Endothelial cell of umbilical vein (primary cell): Measurements from ENCODE around the gene HMG20B. TPM values are rescaled to one million over a fixed set of nuclear protein-coding genes. Genes with fewer than 3 reads are reported as not detected.

Source experiments
- BruUV-seq: library from RNA; stranded (reverse); fragments of 400-500 nt; replicated peaks from 2 replicates; lab custom pipeline; 2021; lab: Mats Ljungman, UMichigan
- CTCF ChIA-PET: fragments of 300-600, 350-600 bp; sonication (Branson Sonifier 250); formaldehyde crosslinking; loops from one replicate; lab custom pipeline; 2021; ENCODE audit warnings: antibody characterized with exemption, inconsistent platforms; lab: Charles Lee
- POLR2A ChIA-PET: fragments of 300-600, 350-600 bp; sonication (Branson Sonifier 250); formaldehyde crosslinking; loops from one replicate; lab custom pipeline; 2021; ENCODE audit warnings: antibody characterized with exemption, inconsistent platforms; lab: Charles Lee
- DNase-seq: peaks from one replicate; pipeline ENCODE4 v3.0.0-alpha.2; 2011; ENCODE audit warnings: low read depth, low spot score
- FAIRE-seq: peaks from 2 replicates; lab custom pipeline; 2011; peaks lifted over from hg19 to GRCh38; lab: Jason Lieb, UNC
- H2AFZ ChIP-seq: 2 replicates; pipeline ENCODE4 v1.6.0; 2012; ENCODE audit warnings: low read depth, low read length, control low read depth, inconsistent platforms
- H3K27ac ChIP-seq: 2 replicates; pipeline ENCODE4 v1.5.1; 2011; ENCODE audit warnings: low read depth, mild to moderate bottlenecking, control low read depth, low read length, moderate library complexity; ENCODE audit not compliant: insufficient read depth
- H3K27me3 ChIP-seq, 2 experiments: 2 replicates each; pipeline versions ENCODE4 v1.6.0 to v1.6.1; 2011; ENCODE audit warnings: low read length in 2 of 2, mixed read lengths in 1 of 2; ENCODE audit not compliant: control insufficient read depth in 2 of 2, insufficient read depth in 2 of 2
- H3K36me3 ChIP-seq, 2 experiments: 2 replicates in 1 of 2; 3 replicates in 1 of 2; pipeline ENCODE4 v1.5.1; 2011; ENCODE audit warnings: low read length in 2 of 2, mild to moderate bottlenecking in 1 of 2, moderate library complexity in 1 of 2; ENCODE audit not compliant: control insufficient read depth in 2 of 2, insufficient read depth in 2 of 2; ENCODE audit errors: extremely low read depth in 1 of 2
- H3K4me1 ChIP-seq: 3 replicates; pipeline ENCODE4 v1.5.1; 2011; ENCODE audit warnings: mild to moderate bottlenecking, low read length; ENCODE audit not compliant: control insufficient read depth, insufficient read depth; ENCODE audit errors: extremely low read depth
- H3K4me2 ChIP-seq: 2 replicates; pipeline ENCODE4 v1.6.1; 2011; ENCODE audit warnings: low read length, control low read depth, mixed read lengths; ENCODE audit not compliant: insufficient read depth
- H3K4me3 ChIP-seq, 3 experiments: fragments of 200-600 bp in 1 of 3; sonication (generic), shearing (Covaris generic) in 1 of 3; replicated peaks in 1 of 3; 2 replicates each; pipeline ENCODE4 v1.5.1; 2011 to 2016; ENCODE audit warnings: control low read depth in 3 of 3, low read length in 3 of 3, mild to moderate bottlenecking in 2 of 3, inconsistent platforms in 1 of 3, low read depth in 1 of 3, moderate library complexity in 1 of 3; ENCODE audit not compliant: insufficient read depth in 1 of 3
- H3K79me2 ChIP-seq: 2 replicates; pipeline ENCODE4 v1.6.0; 2012; ENCODE audit warnings: low read length, inconsistent platforms; ENCODE audit not compliant: control insufficient read depth, insufficient read depth
- H3K9ac ChIP-seq: replicated peaks from 2 replicates; pipeline ENCODE3; 2011; ENCODE audit warnings: low read length, control low read depth; ENCODE audit not compliant: insufficient read depth; ENCODE audit errors: extremely low read depth
- H3K9me1 ChIP-seq: replicated peaks from 3 replicates; pipeline ENCODE4 v1.6.0; 2011; ENCODE audit warnings: mild to moderate bottlenecking, low read length; ENCODE audit not compliant: control insufficient read depth, insufficient read depth; ENCODE audit errors: extremely low read depth
- H3K9me3 ChIP-seq: replicated peaks from 2 replicates; pipeline ENCODE4 v1.5.1; 2012; ENCODE audit warnings: low read length, inconsistent platforms; ENCODE audit not compliant: control insufficient read depth, insufficient read depth
- H4K20me1 ChIP-seq: replicated peaks from 2 replicates; pipeline ENCODE3; 2011; ENCODE audit warnings: mild to moderate bottlenecking, low read length; ENCODE audit not compliant: control insufficient read depth, insufficient read depth; ENCODE audit errors: extremely low read depth
- CTCF ChIP-seq, 2 donors: IDR thresholded peaks; 1 replicate in 1 of 2; 2 replicates in 1 of 2; pipeline ENCODE4 v1.5.1; 2011; ENCODE audit warnings: low read length in 2 of 2, mild to moderate bottlenecking in 2 of 2, moderate library complexity in 2 of 2, control low read depth in 1 of 2, inconsistent platforms in 1 of 2, low read depth in 1 of 2; ENCODE audit not compliant: insufficient read depth in 1 of 2; ENCODE audit errors: extremely low read depth in 1 of 2
- EZH2 ChIP-seq: IDR thresholded peaks from 2 replicates; pipeline ENCODE4 v1.6.1; 2012; ENCODE audit warnings: borderline replicate concordance, low read depth, mild to moderate bottlenecking, moderate library complexity, low read length, inconsistent platforms; ENCODE audit not compliant: severe bottlenecking
- FOS ChIP-seq: IDR thresholded peaks from 2 replicates; pipeline ENCODE4 v1.6.1; 2011; ENCODE audit warnings: mild to moderate bottlenecking, low read length, moderate library complexity, borderline replicate concordance; ENCODE audit not compliant: insufficient read depth
- GATA2 ChIP-seq: IDR thresholded peaks from 2 replicates; pipeline ENCODE4 v1.7.0; 2011; ENCODE audit warnings: low read depth, mild to moderate bottlenecking, moderate library complexity, mixed read lengths, low read length; ENCODE audit not compliant: insufficient read length, insufficient read depth
- JUN ChIP-seq: IDR thresholded peaks from 2 replicates; pipeline ENCODE4 v1.6.1; 2011; ENCODE audit warnings: borderline replicate concordance, low read depth; ENCODE audit not compliant: insufficient read length, insufficient read depth
- MAX ChIP-seq: IDR thresholded peaks from 2 replicates; pipeline ENCODE4 v1.6.1; 2011; ENCODE audit not compliant: insufficient read depth, insufficient read length
- MYC ChIP-seq: IDR thresholded peaks from one replicate; pipeline ENCODE4 v1.6.1; 2011; ENCODE audit warnings: mild to moderate bottlenecking, low read depth, low read length
- POLR2A ChIP-seq: IDR thresholded peaks from 2 replicates; pipeline ENCODE4 v1.6.1; 2012; ENCODE audit warnings: low read depth, mild to moderate bottlenecking, control low read depth, low read length
- POLR2AphosphoS5 ChIP-seq: IDR thresholded peaks from 2 replicates; pipeline ENCODE4 v1.6.1; 2012; ENCODE audit warnings: low read depth, mild to moderate bottlenecking, control low read depth, low read length, moderate library complexity; ENCODE audit not compliant: insufficient read depth
- dilution Hi-C: fragments of 300-500 bp; cut with MboI; formaldehyde crosslinking; loops from one replicate; pipeline ENCODE4 v1.15.0; 2019; ENCODE audit warnings: low sequenced_read_pairs; ENCODE audit not compliant: extremely low pct_ligation_motif_present
- intact Hi-C: fragments of 100-400 bp; cut with micrococcal nuclease; formaldehyde crosslinking; loops from one replicate; pipeline ENCODE4 v1.10.0; 2022
- polyA plus RNA-seq, 4 experiments: library from polyadenylated mRNA; depleted of rRNA in 3 of 4; stranded (reverse) in 3 of 4; unstranded in 1 of 4; fragments of >200 nt; gene quantifications; 2 replicates each; pipeline versions ENCODE4 v1.2.1 to v1.2.3, GENCODE V29; 2011 to 2012; ENCODE audit warnings: missing spikeins in 1 of 4
- total RNA-seq: library from RNA; stranded (reverse); gene quantifications from 2 replicates; pipeline ENCODE4 v1.2.3, GENCODE V29; 2021

Gene HMG20B
- total and polyA plus RNA-seq, 2 donors (not counting 3 experiments of a cell fraction or from before 2014, with no cell fraction given): 53.2 to 98.2 TPM

GRCh38 chr19:3612330-3612729, 39.6 kb downstream of the HMG20B start:
- no peaks in the 10 kb centered on the region for H4K20me1 ChIP-seq
- intact Hi-C loops: no loop called here
- H3K27ac ChIP-seq: no peak overlapping the region
- H3K36me3 ChIP-seq: peaks cover 0 to 15% of the 10 kb centered on the region in 2 experiments
- ChIA-PET CTCF (no interaction called here), POLR2A (no interaction called here)
- dilution Hi-C loops: no loop called here
- TF ChIP-seq POLR2AphosphoS5: no peak
- no peak for TF ChIP-seq GATA2
- TF ChIP-seq EZH2: no peak
- no peak for TF ChIP-seq FOS
- no peak for TF ChIP-seq MAX
- no peak for TF ChIP-seq JUN
- no peak for TF ChIP-seq CTCF (IDR thresholded peaks at IDR 0.05; ENCODE audit: extremely low read depth in 1 of 2, insufficient read depth in 1 of 2, low read depth in 1 of 2, low read length in 2 of 2)
- no peak for TF ChIP-seq MYC
- no peak for TF ChIP-seq POLR2A
- no peaks in the 10 kb centered on the region for H3K79me2 ChIP-seq
- H3K4me3 ChIP-seq: no peak overlapping the region
- no peak for DNase-seq
- H3K4me1 ChIP-seq: peaks cover 18% of the 10 kb centered on the region
- no peak overlapping the region for H3K4me2 ChIP-seq
- no peaks in the 10 kb centered on the region for H3K9me1 ChIP-seq
- no peak overlapping the region for H2AFZ ChIP-seq
- no peak overlapping the region for H3K9ac ChIP-seq
- no peaks in the 10 kb centered on the region for H3K9me3 ChIP-seq
- FAIRE-seq: no peak
- BruUV-seq: no TSS peak
- no peaks in the 10 kb centered on the region for H3K27me3 ChIP-seq
